ENCODE results near the gene GPR37. TPM values are rescaled to one million over a fixed set of nuclear protein-coding genes. Genes with fewer than 3 reads are reported as not detected.
A peak's percentile ranks its signal among the peaks of the same experiment; 100 is the strongest.

The GPR37 gene
- total RNA-seq, 1 donor from 2014 or later, result 20.9 TPM

GRCh38 chr7:124764847-124765400 lies 668 bp downstream of the GPR37 start:
- H3K9me3 ChIP-seq (ENCODE audit: control insufficient read depth in 3 of 3, low read length in 3 of 3), result no peaks in the 10 kb centered on the region
- peaks cover 22 to 32% (median 24%) of the 10 kb centered on the region in 3 donors for H3K27me3 ChIP-seq (ENCODE audit: control insufficient read depth in 3 of 3, insufficient read depth in 3 of 3, low read length in 3 of 3)
- peak overlapping the region; percentile 67 to 71 (median 69) for H3K4me3 ChIP-seq (ENCODE audit: low read length in 3 of 3)
- no peak overlapping the region for H3K27ac ChIP-seq (ENCODE audit: low read depth, low read length)
- H3K4me1 ChIP-seq (ENCODE audit: control insufficient read depth in 3 of 3, insufficient read depth in 3 of 3, low read length in 3 of 3), result peaks cover 0 to 18% (median 15%) of the 10 kb centered on the region in 3 donors
- no peaks in the 10 kb centered on the region for H3K36me3 ChIP-seq (ENCODE audit: control insufficient read depth in 3 of 3, insufficient read depth in 3 of 3, low read length in 3 of 3)
- H3K9ac ChIP-seq (ENCODE audit: low read depth in 1 of 3, low read length in 3 of 3), result peak overlapping the region; percentile 50 to 57 (median 50)

GRCh38 chr7:124764051-124764846 lies 1.3 kb downstream of the GPR37 start:
- Histone ChIP-seq H3K9me3 (ENCODE audit: control insufficient read depth in 3 of 3, low read length in 3 of 3) (no peaks in the 10 kb centered on the region), H3K9ac (ENCODE audit: low read depth in 1 of 3, low read length in 3 of 3) (peak overlapping the region; percentile 50 to 57 (median 50)), H3K4me3 (ENCODE audit: low read length in 3 of 3) (peak overlapping the region; percentile 67 to 71 (median 69)), H3K36me3 (ENCODE audit: control insufficient read depth in 3 of 3, insufficient read depth in 3 of 3, low read length in 3 of 3) (no peaks in the 10 kb centered on the region), H3K27me3 (ENCODE audit: control insufficient read depth in 3 of 3, insufficient read depth in 3 of 3, low read length in 3 of 3) (peaks cover 22 to 32% (median 24%) of the 10 kb centered on the region in 3 donors), H3K4me1 (ENCODE audit: control insufficient read depth in 3 of 3, insufficient read depth in 3 of 3, low read length in 3 of 3) (peaks cover 0 to 18% (median 15%) of the 10 kb centered on the region in 3 donors), H3K27ac (ENCODE audit: low read depth, low read length) (no peak overlapping the region)

DNA sequence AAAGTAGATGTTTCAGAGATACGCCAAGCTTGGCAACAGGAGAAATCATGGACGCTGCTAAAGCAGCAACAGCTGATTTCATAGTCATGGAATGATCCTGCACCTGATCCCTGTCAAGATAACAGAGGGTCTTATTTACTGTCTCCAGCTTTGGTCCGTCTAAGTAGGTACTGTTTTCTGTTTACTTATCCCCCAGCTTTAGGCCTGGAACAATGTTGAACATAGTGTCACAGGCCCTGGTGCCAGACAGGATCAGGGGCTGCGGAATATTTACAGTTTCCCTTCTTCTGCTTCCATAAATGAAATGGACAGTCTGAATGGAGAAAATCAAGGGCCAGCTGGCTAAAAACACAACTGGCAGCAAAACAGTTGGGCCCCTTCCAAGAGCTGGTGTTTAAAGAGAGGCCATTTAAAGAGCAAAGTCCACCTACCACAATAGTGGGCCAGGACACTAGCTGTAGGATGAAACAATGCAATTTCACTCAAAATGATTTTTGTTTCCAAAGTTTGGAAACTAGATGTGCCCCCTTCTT lies 2.9 kb downstream of the GPR37 start:
- Histone ChIP-seq H3K36me3 (ENCODE audit: control insufficient read depth in 3 of 3, insufficient read depth in 3 of 3, low read length in 3 of 3) (no peaks in the 10 kb centered on the region), H3K9me3 (ENCODE audit: control insufficient read depth in 3 of 3, low read length in 3 of 3) (no peaks in the 10 kb centered on the region), H3K4me1 (ENCODE audit: control insufficient read depth in 3 of 3, insufficient read depth in 3 of 3, low read length in 3 of 3) (peaks cover 0 to 18% (median 15%) of the 10 kb centered on the region in 3 donors), H3K4me3 (ENCODE audit: low read length in 3 of 3) (no peak overlapping the region), H3K27ac (ENCODE audit: low read depth, low read length) (no peak overlapping the region), H3K9ac (ENCODE audit: low read depth in 1 of 3, low read length in 3 of 3) (no peak overlapping the region), H3K27me3 (ENCODE audit: control insufficient read depth in 3 of 3, insufficient read depth in 3 of 3, low read length in 3 of 3) (peaks cover 20 to 32% (median 24%) of the 10 kb centered on the region in 3 donors)

GRCh38 chr7:124761164-124761715 lies 4.4 kb downstream of the GPR37 start:
- H3K4me1 ChIP-seq (ENCODE audit: control insufficient read depth in 3 of 3, insufficient read depth in 3 of 3, low read length in 3 of 3), result peaks cover 0 to 18% (median 15%) of the 10 kb centered on the region in 3 donors
- H3K27me3 ChIP-seq (ENCODE audit: control insufficient read depth in 3 of 3, insufficient read depth in 3 of 3, low read length in 3 of 3), result peaks cover 20 to 32% (median 24%) of the 10 kb centered on the region in 3 donors
- H3K9ac ChIP-seq (ENCODE audit: low read depth in 1 of 3, low read length in 3 of 3), result no peak overlapping the region

DNA sequence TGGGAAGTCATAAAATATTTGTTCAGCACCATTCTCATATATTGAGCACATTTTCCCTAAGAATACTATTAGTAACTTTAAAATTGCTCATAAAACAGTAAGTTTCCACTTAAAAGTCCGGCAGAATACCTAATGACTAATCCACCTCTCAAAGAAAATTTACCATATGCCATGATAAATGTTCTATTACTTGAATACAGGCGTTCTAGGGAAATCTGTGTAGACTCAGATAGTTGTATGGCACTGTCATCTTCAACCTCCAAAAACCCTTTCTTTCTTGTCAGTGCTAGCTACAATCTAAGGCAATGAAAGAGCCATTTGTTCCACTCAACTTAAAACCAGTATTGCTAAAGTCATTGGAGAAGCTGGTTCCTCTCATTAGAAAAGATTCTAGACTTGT lies 7.3 kb downstream of the GPR37 start:
- Histone ChIP-seq H3K9me3 (ENCODE audit: control insufficient read depth in 3 of 3, low read length in 3 of 3) (no peaks in the 10 kb centered on the region), H3K4me3 (ENCODE audit: low read length in 3 of 3) (no peak overlapping the region), H3K27ac (ENCODE audit: low read depth, low read length) (no peak overlapping the region), H3K4me1 (ENCODE audit: control insufficient read depth in 3 of 3, insufficient read depth in 3 of 3, low read length in 3 of 3) (no peaks in the 10 kb centered on the region), H3K36me3 (ENCODE audit: control insufficient read depth in 3 of 3, insufficient read depth in 3 of 3, low read length in 3 of 3) (no peaks in the 10 kb centered on the region), H3K9ac (ENCODE audit: low read depth in 1 of 3, low read length in 3 of 3) (no peak overlapping the region), H3K27me3 (ENCODE audit: control insufficient read depth in 3 of 3, insufficient read depth in 3 of 3, low read length in 3 of 3) (peaks cover 0 to 9% (median 0%) of the 10 kb centered on the region in 3 donors)

More at GRCh38 chr7:124761164-124761715, 4.4 kb downstream of the GPR37 start:
- Histone ChIP-seq H3K27ac (ENCODE audit: low read depth, low read length) (no peak overlapping the region), H3K4me3 (ENCODE audit: low read length in 3 of 3) (no peak overlapping the region), H3K9me3 (ENCODE audit: control insufficient read depth in 3 of 3, low read length in 3 of 3) (no peaks in the 10 kb centered on the region), H3K36me3 (ENCODE audit: control insufficient read depth in 3 of 3, insufficient read depth in 3 of 3, low read length in 3 of 3) (no peaks in the 10 kb centered on the region)

DNA sequence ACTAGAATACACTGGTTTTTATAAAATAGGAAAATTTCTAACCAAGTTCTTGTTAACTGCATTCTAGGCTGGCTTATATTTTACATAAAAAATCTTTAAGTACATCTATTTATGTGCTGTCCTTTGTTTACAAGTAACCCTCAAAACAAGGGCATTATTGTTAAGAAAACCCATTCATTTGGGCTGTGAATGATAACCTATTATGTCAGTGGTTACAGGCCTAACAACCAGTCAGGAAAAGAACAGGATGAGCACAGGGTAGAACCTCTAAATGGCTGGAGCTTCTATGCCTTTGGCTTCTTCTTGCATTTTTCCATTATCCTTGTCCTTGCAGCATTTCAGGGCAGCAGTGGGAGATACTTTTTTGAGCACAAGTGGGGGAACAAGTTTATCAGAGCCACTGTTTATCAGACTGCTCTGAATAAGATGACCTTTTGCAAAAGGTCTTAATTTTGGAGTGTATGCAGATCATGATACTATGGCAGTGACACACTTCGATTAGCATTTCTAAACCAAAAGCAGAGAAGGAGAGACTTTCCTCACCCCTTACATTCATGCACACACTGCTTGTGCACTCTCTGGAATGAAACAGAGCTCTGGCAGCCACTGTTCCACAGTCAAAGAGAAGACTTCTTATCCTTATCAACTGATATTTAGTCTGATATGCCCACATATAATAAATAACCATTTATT lies 10.9 kb downstream of the GPR37 start:
- no peak overlapping the region for H3K27ac ChIP-seq (ENCODE audit: low read depth, low read length)

GRCh38 chr7:124752310-124752709 lies 13.3 kb downstream of the GPR37 start:
- no peak overlapping the region for H3K9ac ChIP-seq (ENCODE audit: low read depth in 1 of 3, low read length in 3 of 3)
- no peak overlapping the region for H3K27ac ChIP-seq (ENCODE audit: low read depth, low read length)
- H3K4me1 ChIP-seq (ENCODE audit: control insufficient read depth in 3 of 3, insufficient read depth in 3 of 3, low read length in 3 of 3), result no peaks in the 10 kb centered on the region
- no peaks in the 10 kb centered on the region for H3K9me3 ChIP-seq (ENCODE audit: control insufficient read depth in 3 of 3, low read length in 3 of 3)
- H3K36me3 ChIP-seq (ENCODE audit: control insufficient read depth in 3 of 3, insufficient read depth in 3 of 3, low read length in 3 of 3), result no peaks in the 10 kb centered on the region
- no peak overlapping the region for H3K4me3 ChIP-seq (ENCODE audit: low read length in 3 of 3)
- no peaks in the 10 kb centered on the region for H3K27me3 ChIP-seq (ENCODE audit: control insufficient read depth in 3 of 3, insufficient read depth in 3 of 3, low read length in 3 of 3)

More for the DNA sequence above, 10.9 kb downstream of the GPR37 start:
- Histone ChIP-seq H3K9ac (ENCODE audit: low read depth in 1 of 3, low read length in 3 of 3) (no peak overlapping the region), H3K27me3 (ENCODE audit: control insufficient read depth in 3 of 3, insufficient read depth in 3 of 3, low read length in 3 of 3) (no peaks in the 10 kb centered on the region), H3K9me3 (ENCODE audit: control insufficient read depth in 3 of 3, low read length in 3 of 3) (no peaks in the 10 kb centered on the region), H3K36me3 (ENCODE audit: control insufficient read depth in 3 of 3, insufficient read depth in 3 of 3, low read length in 3 of 3) (no peaks in the 10 kb centered on the region), H3K4me3 (ENCODE audit: low read length in 3 of 3) (no peak overlapping the region), H3K4me1 (ENCODE audit: control insufficient read depth in 3 of 3, insufficient read depth in 3 of 3, low read length in 3 of 3) (no peaks in the 10 kb centered on the region)

GRCh38 chr7:124751027-124751426 lies 14.6 kb downstream of the GPR37 start:
- no peak overlapping the region for H3K9ac ChIP-seq (ENCODE audit: low read depth in 1 of 3, low read length in 3 of 3)
- H3K9me3 ChIP-seq (ENCODE audit: control insufficient read depth in 3 of 3, low read length in 3 of 3), result no peaks in the 10 kb centered on the region

DNA sequence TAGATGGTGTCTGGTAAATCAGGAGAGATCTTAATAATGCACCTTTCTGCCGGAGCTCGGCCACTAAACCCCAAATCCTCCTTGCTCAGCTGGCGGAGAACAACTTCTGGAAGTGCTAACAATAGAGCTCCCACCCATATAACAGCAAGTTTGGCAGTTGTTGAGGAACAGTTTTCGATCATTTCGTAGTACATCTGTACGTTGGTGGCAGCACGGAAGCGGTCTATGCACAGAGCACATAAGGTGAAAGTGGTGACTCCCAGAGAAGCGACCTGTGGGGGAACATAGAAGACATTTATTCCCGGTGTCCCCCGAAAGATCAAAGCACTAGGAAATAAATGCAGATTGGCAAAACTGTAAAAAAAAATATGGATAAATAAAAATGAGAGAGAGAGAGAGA lies 18.5 kb downstream of the GPR37 start:
- Histone ChIP-seq H3K4me1 (ENCODE audit: control insufficient read depth in 3 of 3, insufficient read depth in 3 of 3, low read length in 3 of 3) (no peaks in the 10 kb centered on the region), H3K9ac (ENCODE audit: low read depth in 1 of 3, low read length in 3 of 3) (no peak overlapping the region)

More at GRCh38 chr7:124751027-124751426, 14.6 kb downstream of the GPR37 start:
- Histone ChIP-seq H3K27me3 (ENCODE audit: control insufficient read depth in 3 of 3, insufficient read depth in 3 of 3, low read length in 3 of 3) (no peaks in the 10 kb centered on the region), H3K36me3 (ENCODE audit: control insufficient read depth in 3 of 3, insufficient read depth in 3 of 3, low read length in 3 of 3) (no peaks in the 10 kb centered on the region), H3K27ac (ENCODE audit: low read depth, low read length) (no peak overlapping the region), H3K4me3 (ENCODE audit: low read length in 3 of 3) (no peak overlapping the region), H3K4me1 (ENCODE audit: control insufficient read depth in 3 of 3, insufficient read depth in 3 of 3, low read length in 3 of 3) (no peaks in the 10 kb centered on the region)

More for the DNA sequence above, 18.5 kb downstream of the GPR37 start:
- H3K27ac ChIP-seq (ENCODE audit: low read depth, low read length), result no peak overlapping the region
- no peaks in the 10 kb centered on the region for H3K27me3 ChIP-seq (ENCODE audit: control insufficient read depth in 3 of 3, insufficient read depth in 3 of 3, low read length in 3 of 3)
- no peaks in the 10 kb centered on the region for H3K36me3 ChIP-seq (ENCODE audit: control insufficient read depth in 3 of 3, insufficient read depth in 3 of 3, low read length in 3 of 3)
- no peak overlapping the region for H3K4me3 ChIP-seq (ENCODE audit: low read length in 3 of 3)
- H3K9me3 ChIP-seq (ENCODE audit: control insufficient read depth in 3 of 3, low read length in 3 of 3), result no peaks in the 10 kb centered on the region

Data from skeletal muscle tissue (tissue), 4 donors.